Keratinocyte (primary cell): ENCODE results near the gene RALY. TPM values are rescaled to one million over a fixed set of nuclear protein-coding genes. Genes with fewer than 3 reads are reported as not detected.

Experiments
- DNase-seq: peaks from one replicate; pipeline ENCODE4 v3.0.0-alpha.2; 2011; ENCODE audit warnings: low read depth, missing footprints, low spot score
- FAIRE-seq: peaks from 2 replicates; lab custom pipeline; 2011; peaks lifted over from hg19 to GRCh38; lab: Jason Lieb, UNC
- H2AFZ ChIP-seq: 2 replicates; pipeline ENCODE4 v1.6.0; 2012; ENCODE audit warnings: low read length, control low read depth, inconsistent platforms; ENCODE audit not compliant: control insufficient read depth
- H3K27ac ChIP-seq: 2 replicates; pipeline ENCODE4 v1.5.1; 2011; ENCODE audit warnings: low read length; ENCODE audit not compliant: control insufficient read depth, insufficient read depth
- H3K27me3 ChIP-seq: 3 replicates; pipeline ENCODE4 v1.6.0; 2011; ENCODE audit warnings: low read length; ENCODE audit not compliant: control insufficient read depth, insufficient read depth; ENCODE audit errors: extremely low read depth
- H3K36me3 ChIP-seq, 2 experiments: 2 replicates in 1 of 2; 3 replicates in 1 of 2; pipeline ENCODE4 v1.5.1; 2011; ENCODE audit warnings: low read length in 2 of 2, mild to moderate bottlenecking in 1 of 2; ENCODE audit not compliant: control insufficient read depth in 2 of 2, insufficient read depth in 2 of 2; ENCODE audit errors: extremely low read depth in 1 of 2
- H3K4me1 ChIP-seq: 3 replicates; pipeline ENCODE4 v1.5.1; 2011; ENCODE audit warnings: low read length; ENCODE audit not compliant: control insufficient read depth, insufficient read depth; ENCODE audit errors: extremely low read depth
- H3K4me2 ChIP-seq: 3 replicates; pipeline ENCODE4 v1.6.0; 2011; ENCODE audit warnings: low read depth, low read length; ENCODE audit not compliant: control insufficient read depth, insufficient read depth; ENCODE audit errors: extremely low read depth
- H3K4me3 ChIP-seq, 3 experiments: fragments of 200-600 bp in 1 of 3; sonication (generic) in 1 of 3; 2 replicates in 2 of 3; 3 replicates in 1 of 3; pipeline ENCODE4 v1.5.1; 2011 to 2016; ENCODE audit warnings: low read length in 3 of 3, mild to moderate bottlenecking in 3 of 3, control low read depth in 2 of 3, inconsistent platforms in 1 of 3, low read depth in 1 of 3, mixed read lengths in 1 of 3, mixed run types in 1 of 3, moderate library complexity in 1 of 3; ENCODE audit not compliant: control insufficient read depth in 2 of 3, insufficient read depth in 2 of 3; ENCODE audit errors: extremely low read depth in 1 of 3
- H3K79me2 ChIP-seq: 2 replicates; pipeline ENCODE4 v1.6.0; 2012; ENCODE audit warnings: low read length; ENCODE audit not compliant: control insufficient read depth, insufficient read depth
- H3K9ac ChIP-seq: 3 replicates; pipeline ENCODE4 v1.6.0; 2011; ENCODE audit warnings: low read length; ENCODE audit not compliant: control insufficient read depth, insufficient read depth; ENCODE audit errors: extremely low read depth
- H3K9me1 ChIP-seq: 3 replicates; pipeline ENCODE4 v1.6.0; 2011; ENCODE audit warnings: low read length; ENCODE audit not compliant: control insufficient read depth, insufficient read depth; ENCODE audit errors: extremely low read depth
- H3K9me3 ChIP-seq: 2 replicates; pipeline ENCODE4 v1.5.1; 2012; ENCODE audit warnings: low read depth, low read length; ENCODE audit not compliant: control insufficient read depth
- H4K20me1 ChIP-seq: 3 replicates; pipeline ENCODE4 v1.6.0; 2011; ENCODE audit warnings: low read length; ENCODE audit not compliant: control insufficient read depth, insufficient read depth; ENCODE audit errors: extremely low read depth
- CTCF ChIP-seq, 3 experiments: IDR thresholded peaks in 1 of 3; conservative IDR thresholded peaks in 1 of 3; optimal IDR thresholded peaks in 1 of 3; 2 replicates in 2 of 3; 3 replicates in 1 of 3; pipeline versions ENCODE3 to v1.5.1; 2011; ENCODE audit warnings: low read length in 3 of 3, mild to moderate bottlenecking in 3 of 3, moderate library complexity in 2 of 3, control low read depth in 1 of 3, inconsistent platforms in 1 of 3; ENCODE audit not compliant: insufficient read depth in 2 of 3; ENCODE audit errors: extremely low read depth in 1 of 3
- EZH2 ChIP-seq: IDR thresholded peaks from one replicate; pipeline ENCODE4 v1.6.1; 2012; ENCODE audit warnings: inconsistent platforms, mild to moderate bottlenecking, low read length, moderate library complexity
- dilution Hi-C: fragments of 300-500 bp; cut with MboI; formaldehyde crosslinking; loops from one replicate; pipeline ENCODE4 v1.7.0; 2020; ENCODE audit warnings: low sequenced_read_pairs; ENCODE audit not compliant: extremely low pct_ligation_motif_present
- polyA minus RNA-seq, 3 experiments: library from RNA; depleted of rRNA, polyadenylated mRNA; stranded (reverse); fragments of >200 nt; gene quantifications; 1 replicate in 1 of 3; 2 replicates in 1 of 3; 3 replicates in 1 of 3; pipeline ENCODE4 v1.2.3, GENCODE V29; 2011
- polyA plus RNA-seq, 5 experiments: library from polyadenylated mRNA; depleted of rRNA in 3 of 5; stranded (reverse) in 3 of 5; stranded (forward) in 1 of 5; unstranded in 1 of 5; fragments of >200 nt; gene quantifications; 1 replicate in 1 of 5; 2 replicates in 3 of 5; 3 replicates in 1 of 5; pipeline versions ENCODE4 v1.2.1 to v1.2.3, GENCODE V29; 2011 to 2012; ENCODE audit warnings: missing spikeins in 2 of 5, low read depth in 1 of 5, low replicate concordance in 1 of 5

Gene RALY
- polyA plus RNA-seq (107 to 118 TPM (median 118 TPM) in 3 replicates), polyA minus RNA-seq (82.0 to 151 TPM (median 82.8 TPM) in 3 replicates)
- polyA plus RNA-seq (2011; ENCODE audit: low read depth) = 22.4 TPM
- 59.8 and 110 TPM in 2 replicates for polyA plus RNA-seq (2011; cell fraction: cytosol; rRNA removed)
- polyA plus RNA-seq (2011; cell fraction: nucleus; rRNA removed) = 43.5 and 61.5 TPM in 2 replicates
- polyA plus RNA-seq (2012; ENCODE audit: low replicate concordance) = 56.7 and 163 TPM in 2 replicates
- 134 TPM for polyA minus RNA-seq (2011; cell fraction: cytosol; rRNA and poly(A)+ RNA removed)
- 43.9 and 51.5 TPM in 2 replicates for polyA minus RNA-seq (2011; cell fraction: nucleus; rRNA and poly(A)+ RNA removed)

- H3K9me3 ChIP-seq = no peaks in the 10 kb centered on the region
- FAIRE-seq (no peak), DNase-seq (peak; percentile 93)
- peak within 1 kb of the TSS; percentile 93 for H3K4me2 ChIP-seq
- H3K9me1 ChIP-seq = peaks cover 5% of the 10 kb centered on the region
- H2AFZ ChIP-seq = peak within 1 kb of the TSS; percentile 88
- dilution Hi-C loops = no loop called here
- no peaks in the 10 kb centered on the region for H3K27me3 ChIP-seq
- H4K20me1 ChIP-seq = peaks cover 6% of the 10 kb centered on the region
- H3K4me1 ChIP-seq = peaks cover 28% of the 10 kb centered on the region
- H3K79me2 ChIP-seq = peaks cover 54% of the 10 kb centered on the region
- peaks cover 4 to 8% of the 10 kb centered on the region in 2 experiments for H3K36me3 ChIP-seq
- peak within 1 kb of the TSS; percentile 72 to 96 (median 94) for H3K4me3 ChIP-seq
- H3K9ac ChIP-seq = peak within 1 kb of the TSS; percentile 91
- peak within 1 kb of the TSS; percentile 91 for H3K27ac ChIP-seq
- TF ChIP-seq CTCF (optimal IDR thresholded peaks at IDR 0.05 in 1 of 3, IDR thresholded peaks at IDR 0.05 in 1 of 3, conservative IDR thresholded peaks at IDR 0.05 in 1 of 3; ENCODE audit: extremely low read depth in 1 of 3, insufficient read depth in 2 of 3, low read length in 3 of 3) (no peak), EZH2 (no peak)
Measured at GRCh38 chr20:33993576-33994221, at the start of gene RALY. Gene RALY (plus strand): TSS chr20:33993911. CDS start chr20:34072075, 78,164 bp downstream.

- peaks cover 3% of the 10 kb centered on the region for H3K4me1 ChIP-seq
- no peak overlapping the region for H2AFZ ChIP-seq
- no peak overlapping the region for H3K9ac ChIP-seq
- H3K36me3 ChIP-seq = no peaks in the 10 kb centered on the region
- H3K9me1 ChIP-seq = no peaks in the 10 kb centered on the region
- peaks cover 9% of the 10 kb centered on the region for H3K9me3 ChIP-seq
- dilution Hi-C loops = loop anchor here (25.0 kb wide), 1 partner anchor 117 kb away; no protein-coding TSS in a partner anchor
- no peak overlapping the region for H3K4me3 ChIP-seq
- no peak overlapping the region for H3K4me2 ChIP-seq
- no peaks in the 10 kb centered on the region for H3K79me2 ChIP-seq
- H3K27me3 ChIP-seq = no peaks in the 10 kb centered on the region
- H3K27ac ChIP-seq = no peak overlapping the region
- no peak for FAIRE-seq
- no peak for DNase-seq
- no peak for TF ChIP-seq CTCF (optimal IDR thresholded peaks at IDR 0.05 in 1 of 3, IDR thresholded peaks at IDR 0.05 in 1 of 3, conservative IDR thresholded peaks at IDR 0.05 in 1 of 3; ENCODE audit: extremely low read depth in 1 of 3, insufficient read depth in 2 of 3, low read length in 3 of 3)
- TF ChIP-seq EZH2 = no peak
- H4K20me1 ChIP-seq = no peaks in the 10 kb centered on the region
Measured at GRCh38 chr20:33944914-33945313, 48.8 kb upstream of the RALY start.
